Lower leg skin (tissue), 3 donors: ENCODE results near the gene TNFRSF13B.

ENCODE experiments used
- CTCF ChIP-seq, 3 donors: fragments of 450-650 bp; IDR thresholded peaks; one replicate each; pipeline ENCODE4 v1.5.1; 2016; ENCODE audit warnings: antibody characterized with exemption in 3 of 3, mild to moderate bottlenecking in 3 of 3, moderate library complexity in 2 of 3
- POLR2A ChIP-seq, 2 donors: fragments of 450-650 bp; IDR thresholded peaks; one replicate each; pipeline ENCODE4 v1.6.1; 2016 to 2017; ENCODE audit warnings: antibody characterized with exemption in 2 of 2, mild to moderate bottlenecking in 1 of 2, moderate library complexity in 1 of 2

GRCh38 chr17:16952401-16952800, 19.5 kb downstream of the TNFRSF13B start:
- TF ChIP-seq POLR2A (IDR thresholded peaks at IDR 0.05): no peak
- TF ChIP-seq CTCF (IDR thresholded peaks at IDR 0.05): no peak
